GM23248 (cell line): Measurements from ENCODE around the gene TIPRL.

Experiments
- EZH2 ChIP-seq: fragments of 200-600 bp; sonication (generic); IDR thresholded peaks from 2 replicates; pipeline ENCODE4 v1.6.1; 2018; ENCODE audit warnings: antibody characterized with exemption, mild to moderate bottlenecking; ENCODE audit not compliant: insufficient read depth, poor library complexity, severe bottlenecking
- EZH2phosphoT487 ChIP-seq: fragments of 200-600 bp; sonication (generic); IDR thresholded peaks from 2 replicates; pipeline ENCODE4 v1.6.1; 2018; ENCODE audit warnings: antibody characterized with exemption, moderate library complexity, mild to moderate bottlenecking, low read depth; ENCODE audit not compliant: insufficient read depth

- TF ChIP-seq EZH2 (no peak), EZH2phosphoT487 (no peak)
Measured at GRCh38 chr1:168129933-168130332, 48.8 kb upstream of the TIPRL start.
